HepG2 (cell line): Measurements from ENCODE around the gene PLEKHB2.

Experiments
- EP300 ChIP-seq, 3 experiments: sonication (generic) in 1 of 3; formaldehyde crosslinking in 1 of 3; IDR thresholded peaks; 2 replicates each; pipeline versions ENCODE4 v1.5.1 to v1.6.1; 2011 to 2020; ENCODE audit warnings: low read depth in 2 of 3, low read length in 2 of 3, borderline replicate concordance in 1 of 3, improper control_type of control experiment in 1 of 3, mild to moderate bottlenecking in 1 of 3, missing genetic modification reagents in 1 of 3, moderate library complexity in 1 of 3
- ETV5 ChIP-seq: IDR thresholded peaks from 2 replicates; pipeline ENCODE4 v1.6.1; 2018; ENCODE audit warnings: missing biosample characterization, missing genetic modification reagents, inconsistent platforms, borderline replicate concordance
- KDM1A ChIP-seq: IDR thresholded peaks from 2 replicates; pipeline ENCODE4 v1.6.1; 2016; ENCODE audit warnings: missing compliant biosample characterization
- MED1 ChIP-seq: sonication (generic); formaldehyde crosslinking; IDR thresholded peaks from 2 replicates; pipeline ENCODE4 v1.4.0; 2020; ENCODE audit warnings: missing genetic modification reagents
- RARG ChIP-seq: sonication (generic); formaldehyde crosslinking; IDR thresholded peaks from 2 replicates; pipeline ENCODE4 v1.4.0; 2020; ENCODE audit warnings: low read depth, mild to moderate bottlenecking, missing genetic modification reagents
- TAF1 ChIP-seq: sonication (generic); formaldehyde crosslinking; IDR thresholded peaks from 2 replicates; pipeline ENCODE4 v1.4.0; 2020; ENCODE audit warnings: missing genetic modification reagents
- TBP ChIP-seq: sonication (generic); formaldehyde crosslinking; IDR thresholded peaks from 2 replicates; pipeline ENCODE4 v1.5.0; 2020; ENCODE audit warnings: missing genetic modification reagents
- YY1 ChIP-seq: IDR thresholded peaks from 2 replicates; pipeline ENCODE4 v1.6.1; 2011; ENCODE audit warnings: low read length, low read depth, moderate library complexity, mild to moderate bottlenecking; ENCODE audit not compliant: insufficient read depth, insufficient replicate concordance
- ZHX1 ChIP-seq: sonication (generic); formaldehyde crosslinking; IDR thresholded peaks from 2 replicates; pipeline ENCODE4 v1.8.1; 2022; ENCODE audit warnings: low read depth, mild to moderate bottlenecking, missing genetic modification reagents

DNA sequence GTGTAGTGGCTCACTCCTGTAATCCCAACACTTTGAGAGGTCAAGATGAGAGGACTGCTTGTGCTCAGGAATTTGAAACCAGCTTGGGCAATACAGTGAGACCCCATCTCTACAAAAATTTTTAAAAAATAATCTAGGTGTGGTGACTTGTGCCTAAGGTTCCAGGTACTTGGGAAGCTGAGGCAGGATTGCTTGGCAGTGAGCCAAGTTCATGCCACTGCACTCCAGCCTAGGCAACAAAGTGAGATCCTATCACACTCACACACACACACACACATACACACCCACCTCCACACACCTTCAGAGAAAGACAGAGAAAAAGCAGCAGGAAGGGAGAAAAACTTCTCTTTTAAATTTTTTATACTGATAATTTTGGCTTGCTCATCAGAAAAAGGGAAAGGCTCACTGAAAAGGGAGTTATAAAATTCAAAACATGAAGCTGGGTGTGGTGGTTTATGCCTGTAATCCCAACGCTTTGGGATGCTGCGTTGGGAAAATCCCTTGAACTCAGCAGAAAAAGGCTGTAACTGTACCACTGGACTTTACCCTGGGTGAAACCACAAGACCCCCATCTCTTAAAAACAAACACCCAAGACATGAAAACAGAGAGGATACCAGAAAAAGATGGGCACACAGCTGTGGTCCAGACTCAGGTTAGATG is 37.5 kb upstream of the PLEKHB2 start:
- TF ChIP-seq ZHX1, result no peak
- no peak for TF ChIP-seq RARG (CRISPR knock-in tag)
- no peak for TF ChIP-seq TBP
- no peak for TF ChIP-seq TAF1 (CRISPR knock-in tag)
- no peak for TF ChIP-seq MED1 (CRISPR knock-in tag)
- TF ChIP-seq ETV5 (CRISPR knock-in tag), result no peak
- TF ChIP-seq EP300 (IDR thresholded peaks at IDR 0.05; ENCODE audit: low read depth in 2 of 2, low read length in 2 of 2), result no peak
- TF ChIP-seq EP300 (CRISPR knock-in tag; IDR thresholded peaks at IDR 0.05; ENCODE audit: borderline replicate concordance), result no peak
- no peak for TF ChIP-seq YY1
- TF ChIP-seq KDM1A (CRISPR knock-in tag), result no peak
